Colonic mucosa (tissue), 4 donors: Measurements from ENCODE around the gene CRIP2. TPM values are rescaled to one million over a fixed set of nuclear protein-coding genes. Genes with fewer than 3 reads are reported as not detected.

Experiments
- DNase-seq: peaks from one replicate; pipeline ENCODE4 v3.0.0-alpha.2; 2020
- H3K27ac ChIP-seq: fragments of 200-600 bp; one replicate; pipeline ENCODE4 v1.8.0; 2021
- H3K27me3 ChIP-seq: fragments of 200-600 bp; one replicate; pipeline ENCODE4 v1.8.0; 2021
- H3K36me3 ChIP-seq: fragments of 200-600 bp; one replicate; pipeline ENCODE4 v1.8.0; 2021
- H3K4me1 ChIP-seq: fragments of 200-600 bp; one replicate; pipeline ENCODE4 v1.8.0; 2021; ENCODE audit warnings: mild to moderate bottlenecking
- H3K4me3 ChIP-seq: fragments of 200-600 bp; one replicate; pipeline ENCODE4 v1.8.0; 2021
- H3K9ac ChIP-seq, 2 donors: one replicate each; pipeline ENCODE4 v1.7.0; 2013; ENCODE audit warnings: control low read depth in 2 of 2, low read depth in 2 of 2, low read length in 2 of 2
- H3K9me3 ChIP-seq: fragments of 200-600 bp; one replicate; pipeline ENCODE4 v1.8.0; 2021
- intact Hi-C: fragments of 100-400 bp; cut with DNase I; formaldehyde crosslinking; loops from one replicate; pipeline ENCODE4 v1.14.1; 2022
- total RNA-seq, 2 donors: library from RNA; stranded (reverse); fragmentation: NEBNext Ultra II Directional in 1 of 2; extraction: Animal tissue kit (Norgen Biotek cat#: 25700) in 1 of 2; gene quantifications; one replicate each; pipeline ENCODE4 v1.2.1, GENCODE V29; 2021
- TF ChIP-seq, protein P1 (sequence below): fragments of 200-600 bp; IDR thresholded peaks from one replicate; pipeline ENCODE4 v1.8.0; 2022; ENCODE audit warnings: antibody characterized with exemption, mild to moderate bottlenecking
- donor health status: healthy.
- donor health status: DM: no; HTN: no; CAD: no.
- donor health status: DM: no; HTN: no; CAD: no.

CRIP2 gene
- total RNA-seq, 2 donors from 2014 or later: 11.3 to 20.3 TPM

DNA sequence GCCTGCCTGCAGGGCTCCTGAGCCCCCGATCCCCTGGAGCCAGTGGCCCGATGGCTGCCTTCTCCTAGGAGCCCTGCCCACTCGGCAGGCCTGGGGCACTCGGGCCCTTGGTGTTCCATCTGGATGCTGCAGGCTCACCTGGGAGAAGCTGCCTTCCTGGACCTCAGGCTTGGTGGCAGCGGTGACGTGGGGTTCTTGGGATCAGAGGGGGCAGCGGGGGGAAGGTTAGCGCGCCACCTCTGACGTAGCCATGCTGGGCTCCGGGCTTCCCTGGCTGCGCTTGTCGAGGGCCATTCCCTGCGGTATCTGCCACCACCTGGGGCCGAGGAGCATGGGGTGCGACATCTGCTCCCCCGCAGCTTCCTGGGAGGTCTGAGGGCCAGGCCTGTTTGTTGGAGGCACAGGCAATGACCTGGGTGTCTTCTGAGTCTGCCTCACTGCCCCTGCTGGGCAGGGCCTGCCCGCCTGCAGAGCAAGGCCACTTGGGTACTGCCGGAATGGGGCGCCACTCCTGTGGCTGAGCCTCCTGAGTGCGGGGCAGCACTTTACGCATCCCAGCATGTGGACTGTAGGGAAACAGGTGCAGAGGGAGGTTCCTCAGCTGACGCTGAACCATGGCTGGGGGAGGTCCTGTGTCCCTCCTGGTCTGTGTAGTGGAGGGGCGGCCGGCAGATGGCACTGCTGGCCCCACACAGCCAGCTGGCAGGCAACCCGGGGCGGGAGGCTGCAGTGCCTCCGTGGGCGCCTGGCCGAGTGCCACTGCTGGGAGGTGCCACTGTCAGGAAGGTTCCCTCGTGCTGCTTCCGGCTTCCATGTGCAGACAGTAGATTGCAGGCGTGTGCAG, 34.7 kb upstream of the CRIP2 start:
- Histone ChIP-seq H3K36me3 (no peaks in the 10 kb centered on the region), H3K9ac (no peak overlapping the region), H3K27me3 (no peaks in the 10 kb centered on the region), H3K4me1 (no peaks in the 10 kb centered on the region), H3K27ac (no peak overlapping the region), H3K9me3 (no peaks in the 10 kb centered on the region), H3K4me3 (no peak overlapping the region)
- DNase-seq: no peak
- TF ChIP-seq, protein P1, sequence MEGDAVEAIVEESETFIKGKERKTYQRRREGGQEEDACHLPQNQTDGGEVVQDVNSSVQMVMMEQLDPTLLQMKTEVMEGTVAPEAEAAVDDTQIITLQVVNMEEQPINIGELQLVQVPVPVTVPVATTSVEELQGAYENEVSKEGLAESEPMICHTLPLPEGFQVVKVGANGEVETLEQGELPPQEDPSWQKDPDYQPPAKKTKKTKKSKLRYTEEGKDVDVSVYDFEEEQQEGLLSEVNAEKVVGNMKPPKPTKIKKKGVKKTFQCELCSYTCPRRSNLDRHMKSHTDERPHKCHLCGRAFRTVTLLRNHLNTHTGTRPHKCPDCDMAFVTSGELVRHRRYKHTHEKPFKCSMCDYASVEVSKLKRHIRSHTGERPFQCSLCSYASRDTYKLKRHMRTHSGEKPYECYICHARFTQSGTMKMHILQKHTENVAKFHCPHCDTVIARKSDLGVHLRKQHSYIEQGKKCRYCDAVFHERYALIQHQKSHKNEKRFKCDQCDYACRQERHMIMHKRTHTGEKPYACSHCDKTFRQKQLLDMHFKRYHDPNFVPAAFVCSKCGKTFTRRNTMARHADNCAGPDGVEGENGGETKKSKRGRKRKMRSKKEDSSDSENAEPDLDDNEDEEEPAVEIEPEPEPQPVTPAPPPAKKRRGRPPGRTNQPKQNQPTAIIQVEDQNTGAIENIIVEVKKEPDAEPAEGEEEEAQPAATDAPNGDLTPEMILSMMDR: no peak
- intact Hi-C loops: loop anchor here (5.0 to 10.0 kb wide), 2 partner anchors 78 to 85 kb away; partner anchors contain the start of gene TMEM121

DNA sequence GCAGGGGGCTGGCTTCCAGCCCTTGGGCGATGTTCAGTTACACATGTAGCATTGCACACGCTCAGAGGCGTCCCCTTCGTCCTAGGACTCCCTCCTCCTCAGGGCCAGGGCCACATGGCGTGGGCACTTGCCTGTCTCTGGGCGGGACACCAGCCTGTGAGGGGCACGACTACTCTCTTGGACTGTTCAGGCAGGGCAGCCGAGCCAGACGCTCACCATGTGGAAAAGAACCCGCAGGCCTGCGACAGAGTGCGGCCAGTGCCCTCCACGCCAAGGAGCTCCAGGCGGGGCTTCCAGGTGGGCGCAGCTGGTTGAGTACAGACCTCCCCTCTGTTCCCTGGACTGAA, 34.1 kb upstream of the CRIP2 start:
- no peaks in the 10 kb centered on the region for H3K27me3 ChIP-seq
- TF ChIP-seq, protein P1: no peak
- H3K9ac ChIP-seq: no peak overlapping the region
- H3K4me3 ChIP-seq: no peak overlapping the region
- H3K27ac ChIP-seq: no peak overlapping the region
- no peak for DNase-seq
- H3K36me3 ChIP-seq: no peaks in the 10 kb centered on the region
- H3K4me1 ChIP-seq: no peaks in the 10 kb centered on the region
- no peaks in the 10 kb centered on the region for H3K9me3 ChIP-seq
- intact Hi-C loops: loop anchor here (10.0 kb wide), 1 partner anchor 84 kb away; the partner anchor contains the start of gene TMEM121

DNA sequence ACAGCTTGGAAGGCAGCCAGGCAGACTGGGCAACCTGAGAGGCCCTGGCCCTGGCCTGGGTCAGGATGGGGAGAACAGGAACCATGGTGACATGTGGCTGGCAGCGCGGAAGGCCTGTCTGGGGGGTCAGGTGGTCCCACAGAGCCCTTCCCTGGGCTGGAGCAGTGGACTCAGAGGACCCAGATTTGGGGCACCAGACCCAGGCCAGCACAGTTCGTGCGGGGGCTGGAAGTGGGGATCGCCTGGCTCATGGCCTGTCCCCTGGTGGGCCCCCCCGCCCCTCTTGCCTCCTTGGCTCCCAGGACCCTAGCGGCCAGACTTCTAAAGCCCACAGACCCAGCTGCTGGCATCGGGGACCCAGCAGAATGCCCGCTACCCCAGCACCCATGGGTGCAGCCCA, 33.6 kb upstream of the CRIP2 start:
- no peak for DNase-seq
- H3K36me3 ChIP-seq: no peaks in the 10 kb centered on the region
- no peaks in the 10 kb centered on the region for H3K4me1 ChIP-seq
- no peak overlapping the region for H3K27ac ChIP-seq
- TF ChIP-seq, protein P1: no peak
- intact Hi-C loops: loop anchor here (10.0 kb wide), 1 partner anchor 84 kb away; the partner anchor contains the start of gene TMEM121
- H3K9me3 ChIP-seq: no peaks in the 10 kb centered on the region
- no peak overlapping the region for H3K9ac ChIP-seq
- H3K27me3 ChIP-seq: no peaks in the 10 kb centered on the region
- H3K4me3 ChIP-seq: no peak overlapping the region

DNA sequence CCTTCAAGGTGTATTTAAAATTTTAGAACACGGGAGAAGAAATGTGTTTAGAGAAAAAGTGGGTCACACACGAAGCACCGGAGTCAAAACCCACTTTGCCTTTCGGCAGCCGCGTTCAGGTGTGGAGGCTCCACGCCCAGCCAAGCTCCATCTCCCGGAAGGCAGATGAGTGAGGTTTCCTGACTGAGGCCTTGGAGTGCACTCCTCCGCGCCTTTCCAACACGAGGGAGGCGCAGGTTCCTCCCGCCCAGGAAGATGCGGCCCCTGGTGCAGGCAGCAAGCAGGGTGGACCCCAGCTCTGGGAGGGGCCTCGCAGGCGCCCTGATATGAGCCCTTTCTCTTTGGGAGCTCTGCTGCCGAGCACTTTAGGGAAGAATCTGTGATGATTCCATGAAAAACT, 32.5 kb upstream of the CRIP2 start:
- H3K9ac ChIP-seq: no peak overlapping the region
- no peak for DNase-seq
- intact Hi-C loops: loop anchor here (10.0 kb wide), 1 partner anchor 83 kb away; the partner anchor contains the start of gene TMEM121
- no peaks in the 10 kb centered on the region for H3K4me1 ChIP-seq
- TF ChIP-seq, protein P1: no peak
- no peaks in the 10 kb centered on the region for H3K36me3 ChIP-seq
- no peak overlapping the region for H3K27ac ChIP-seq
- H3K4me3 ChIP-seq: no peak overlapping the region
- H3K27me3 ChIP-seq: no peaks in the 10 kb centered on the region
- H3K9me3 ChIP-seq: no peaks in the 10 kb centered on the region

DNA sequence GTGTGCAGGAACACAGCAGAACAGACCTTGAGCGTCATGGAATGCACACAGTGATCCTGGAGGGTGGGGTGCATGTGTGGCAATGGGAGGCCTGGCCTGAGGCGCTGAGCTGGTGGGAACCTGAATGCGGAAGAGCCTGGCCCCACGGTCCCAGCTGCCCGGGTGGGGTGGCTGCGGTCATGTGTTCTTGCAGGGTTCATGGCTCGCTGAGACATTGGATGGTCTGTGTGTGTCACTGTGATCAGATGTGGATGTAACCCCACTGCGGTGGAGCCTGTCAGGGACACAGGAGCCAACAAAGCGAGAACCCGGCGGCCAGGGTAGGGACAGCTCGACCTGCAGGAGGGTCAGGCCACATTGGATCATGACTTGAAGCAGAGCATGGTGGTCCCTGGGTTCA, 31.8 kb upstream of the CRIP2 start:
- Histone ChIP-seq H3K4me1 (no peaks in the 10 kb centered on the region), H3K27me3 (no peaks in the 10 kb centered on the region), H3K27ac (no peak overlapping the region), H3K36me3 (no peaks in the 10 kb centered on the region), H3K4me3 (no peak overlapping the region), H3K9me3 (no peaks in the 10 kb centered on the region), H3K9ac (no peak overlapping the region)
- intact Hi-C loops: loop anchor here (10.0 kb wide), 1 partner anchor 82 kb away; the partner anchor contains the start of gene TMEM121
- TF ChIP-seq, protein P1: no peak
- DNase-seq: no peak
